K562 (cell line): ENCODE measurements around the gene BCAS3. TPM values are rescaled to one million over a fixed set of nuclear protein-coding genes. Genes with fewer than 3 reads are reported as not detected.

ENCODE experiments used
- ATF2 ChIP-seq: sonication (generic); formaldehyde crosslinking; IDR thresholded peaks from 2 replicates; pipeline ENCODE4 v1.8.1; 2022; ENCODE audit warnings: missing genetic modification reagents
- CAMTA2 ChIP-seq: fragments of 250-450 bp; sonication (Bioruptor Pico); conservative IDR thresholded peaks from 2 replicates; pipeline ENCODE4 v1.5.1; 2022
- CTCF ChIP-seq, 3 experiments: IDR thresholded peaks in 2 of 3; conservative IDR thresholded peaks in 1 of 3; 2 replicates each; pipeline ENCODE4 v1.5.1; 2011 to 2012; ENCODE audit warnings: low read length in 3 of 3, mild to moderate bottlenecking in 3 of 3, control low read depth in 2 of 3, improper control_type of control experiment in 1 of 3, inconsistent platforms in 1 of 3, low read depth in 1 of 3, mixed read lengths in 1 of 3, moderate library complexity in 1 of 3; ENCODE audit not compliant: insufficient read depth in 2 of 3
- DLX4 ChIP-seq: fragments of 250-450 bp; sonication (Bioruptor Pico); IDR thresholded peaks from 2 replicates; pipeline ENCODE4 v1.6.1; 2021; ENCODE audit warnings: mild to moderate bottlenecking
- E2F6 ChIP-seq, 2 experiments: IDR thresholded peaks; 2 replicates each; pipeline ENCODE4 v1.6.1; 2011; ENCODE audit warnings: borderline replicate concordance in 1 of 2, control low read depth in 1 of 2, low read depth in 1 of 2, low read length in 1 of 2, mild to moderate bottlenecking in 1 of 2, mixed read lengths in 1 of 2, moderate library complexity in 1 of 2; ENCODE audit not compliant: insufficient read depth in 1 of 2, insufficient read length in 1 of 2, poor library complexity in 1 of 2, severe bottlenecking in 1 of 2; ENCODE audit errors: extremely low read depth in 1 of 2
- ELF2 ChIP-seq: fragments of 250-450 bp; sonication (Bioruptor Pico); IDR thresholded peaks from 2 replicates; pipeline ENCODE4 v1.5.0; 2021; ENCODE audit warnings: mild to moderate bottlenecking
- KAT8 ChIP-seq: fragments of 450-650 bp; IDR thresholded peaks from 2 replicates; pipeline ENCODE4 v1.6.1; 2016; ENCODE audit warnings: low read depth, mild to moderate bottlenecking
- KLF16 ChIP-seq: IDR thresholded peaks from 2 replicates; pipeline ENCODE4 v1.6.1; 2016; ENCODE audit warnings: antibody characterized with exemption
- MTF1 ChIP-seq: fragments of 250-450 bp; sonication (Bioruptor Pico); IDR thresholded peaks from 2 replicates; pipeline ENCODE4 v1.9.0; 2021; ENCODE audit warnings: moderate library complexity, mild to moderate bottlenecking, inconsistent platforms, borderline replicate concordance
- NFE2 ChIP-seq: IDR thresholded peaks from 2 replicates; pipeline ENCODE4 v1.6.1; 2014; ENCODE audit warnings: antibody characterized with exemption, low read depth
- NRF1 ChIP-seq, 2 experiments: fragments of 450-650 bp; IDR thresholded peaks in 1 of 2; conservative IDR thresholded peaks in 1 of 2; 2 replicates each; pipeline ENCODE4 v1.6.1; 2014; ENCODE audit warnings: mild to moderate bottlenecking in 2 of 2
- POLR3G ChIP-seq: IDR thresholded peaks from 2 replicates; pipeline ENCODE4 v1.6.1; 2011; ENCODE audit not compliant: insufficient read length, insufficient replicate concordance; ENCODE audit errors: extremely low read depth
- PRPF4 ChIP-seq: fragments of 200-400 bp; formaldehyde crosslinking; IDR thresholded peaks from one replicate; pipeline ENCODE4 v1.6.1; 2017; ENCODE audit warnings: low read length, low read depth, mild to moderate bottlenecking; ENCODE audit not compliant: insufficient read depth, poor library complexity, severe bottlenecking
- PTRF ChIP-seq: fragments of 450-650 bp; IDR thresholded peaks from 2 replicates; pipeline ENCODE4 v1.6.1; 2016; ENCODE audit warnings: mild to moderate bottlenecking, missing genetic modification characterization, missing compliant biosample characterization
- RCOR1 ChIP-seq, 2 experiments: IDR thresholded peaks; 2 replicates each; pipeline ENCODE4 v1.6.1; 2012; ENCODE audit warnings: low read depth in 2 of 2, low read length in 2 of 2, borderline replicate concordance in 1 of 2, improper control_type of control experiment in 1 of 2
- USF1 ChIP-seq: sonication (generic); formaldehyde crosslinking; IDR thresholded peaks from 2 replicates; pipeline ENCODE4 v1.9.0; 2022; ENCODE audit warnings: mild to moderate bottlenecking, missing genetic modification reagents
- XRCC5 ChIP-seq: fragments of 200-400 bp; formaldehyde crosslinking; IDR thresholded peaks from 2 replicates; pipeline ENCODE4 v1.6.1; 2017; ENCODE audit warnings: low read depth, mild to moderate bottlenecking, low read length
- polyA plus RNA-seq, 8 experiments: library from polyadenylated mRNA; depleted of rRNA in 4 of 8; stranded (reverse) in 5 of 8; unstranded in 3 of 8; fragments of >200 nt; fragmentation: Nextera tagmentation in 2 of 8; fragmentation: Illumina TruSeq in 1 of 8; extraction: Ambion mirVana in 2 of 8; extraction: Trizol in 1 of 8; gene quantifications; 2 replicates each; pipeline versions ENCODE4 v1.2.1 to v1.2.3, GENCODE V29; 2011 to 2014; ENCODE audit warnings: inconsistent platforms in 1 of 8, missing spikeins in 1 of 8
- total RNA-seq, 7 experiments: library from RNA; depleted of rRNA in 6 of 7; stranded (reverse); fragments of >200 nt in 6 of 7; fragmentation: Illumina TruSeq in 2 of 7; extraction: Trizol in 2 of 7; gene quantifications; 2 replicates each; pipeline versions ENCODE4 v1.2.1 to v1.2.3, GENCODE V29; 2011 to 2021; ENCODE audit warnings: low replicate concordance in 1 of 7

Gene BCAS3
- total and polyA plus RNA-seq, 9 of the 15 experiments (the other 6 are each of a cell fraction or from before 2014, with no cell fraction given) = 1.9 to 5.5 (median 3.5) TPM

GRCh38 chr17:61416540-61417363 is 739.1 kb downstream of the BCAS3 start (continued):
- TF ChIP-seq E2F6 (IDR thresholded peaks at IDR 0.05; ENCODE audit: borderline replicate concordance in 1 of 2, extremely low read depth in 1 of 2, insufficient read depth in 1 of 2, insufficient read length in 1 of 2, low read depth in 1 of 2, low read length in 1 of 2, poor library complexity in 1 of 2, severe bottlenecking in 1 of 2) (peak in 1 of 2 experiments; percentile 33), PRPF4 (no peak), PTRF (tag) (no peak), ATF2 (no peak), RCOR1 (IDR thresholded peaks at IDR 0.05; ENCODE audit: borderline replicate concordance in 1 of 2, low read depth in 2 of 2, low read length in 2 of 2) (0 out of 4 replicates have a peak, but pooled peaks of 1 of the 2 experiments have one; percentile 31), XRCC5 (0 out of 2 replicates have a peak, but pooled peaks have one; percentile 56), MTF1 (CRISPR knock-in tag) (no peak), NRF1 (conservative IDR thresholded peaks at IDR 0.05 in 1 of 2, IDR thresholded peaks at IDR 0.05 in 1 of 2) (peak; percentile 95 to 96), KLF16 (peak; percentile 48; the same call in 1 of the 2 replicates), USF1 (CRISPR knock-in tag) (no peak), CAMTA2 (CRISPR knock-in tag) (no peak), DLX4 (CRISPR knock-in tag) (no peak), NFE2 (no peak), ELF2 (CRISPR knock-in tag) (no peak), KAT8 (no peak), POLR3G (no peak), CTCF (IDR thresholded peaks at IDR 0.05 in 2 of 3, conservative IDR thresholded peaks at IDR 0.05 in 1 of 3; ENCODE audit: insufficient read depth in 2 of 3, low read depth in 1 of 3, low read length in 3 of 3) (peak; percentile 86 to 91 (median 90))
